Memory B cell (primary cell): ENCODE data around the gene SPRED3.

Source experiments
- ATAC-seq: fragments of 150-1000 bp; cut with Tn5 transposase; 2 replicates; pipeline ENCODE4 v1.10.0; 2021; ENCODE audit warnings: low read depth, mild to moderate bottlenecking, moderate library complexity
- DNase-seq, 2 donors: peaks; one replicate each; pipeline ENCODE4 v3.0.0; 2022; ENCODE audit warnings: low spot score in 2 of 2
- H3K27ac Mint-ChIP-seq: one replicate; pipeline ENCODE4 v1.8.0; 2022; ENCODE audit warnings: mild to moderate bottlenecking, moderate library complexity, mixed read lengths
- H3K27me3 Mint-ChIP-seq: one replicate; pipeline ENCODE4 v1.8.0; 2022; ENCODE audit warnings: mixed read lengths
- H3K36me3 Mint-ChIP-seq: one replicate; pipeline ENCODE4 v1.8.0; 2022; ENCODE audit warnings: mild to moderate bottlenecking, mixed read lengths
- H3K4me1 Mint-ChIP-seq: one replicate; pipeline ENCODE4 v1.8.0; 2022; ENCODE audit warnings: mixed read lengths
- H3K4me3 Mint-ChIP-seq: one replicate; pipeline ENCODE4 v1.8.0; 2022; ENCODE audit warnings: mild to moderate bottlenecking, moderate library complexity, mixed read lengths
- H3K9me3 Mint-ChIP-seq: one replicate; pipeline ENCODE4 v1.8.0; 2022; ENCODE audit warnings: mixed read lengths

Gene SPRED3

GRCh38 chr19:38389957-38390924, 1.7 kb downstream of the SPRED3 start:
- peaks cover 24% of the 10 kb centered on the region for H3K4me1 Mint-ChIP-seq
- H3K36me3 Mint-ChIP-seq: peaks cover 3% of the 10 kb centered on the region
- ATAC-seq: no peak
- H3K27me3 Mint-ChIP-seq: peaks cover 17% of the 10 kb centered on the region
- no peaks in the 10 kb centered on the region for H3K9me3 Mint-ChIP-seq
- H3K4me3 Mint-ChIP-seq: no peak overlapping the region
- no peak overlapping the region for H3K27ac Mint-ChIP-seq
- DNase-seq: no peak

GRCh38 chr19:38391911-38392464, 3.5 kb downstream of the SPRED3 start:
- Mint-ChIP-seq H3K27me3 (peaks cover 17% of the 10 kb centered on the region), H3K4me3 (no peak overlapping the region), H3K4me1 (peaks cover 24% of the 10 kb centered on the region), H3K36me3 (peaks cover 3% of the 10 kb centered on the region), H3K9me3 (no peaks in the 10 kb centered on the region), H3K27ac (no peak overlapping the region)
- no peak for DNase-seq
- no peak for ATAC-seq

- Mint-ChIP-seq H3K4me3 (no peak overlapping the region), H3K9me3 (no peaks in the 10 kb centered on the region), H3K4me1 (peaks cover 19% of the 10 kb centered on the region), H3K27me3 (peaks cover 17% of the 10 kb centered on the region), H3K27ac (no peak overlapping the region), H3K36me3 (peaks cover 2% of the 10 kb centered on the region)
- DNase-seq: no peak
- ATAC-seq: no peak
Measured at GRCh38 chr19:38392707-38393308, 4.3 kb downstream of the SPRED3 start.

GRCh38 chr19:38394488-38394887, 6.0 kb downstream of the SPRED3 start:
- H3K27ac Mint-ChIP-seq: no peak overlapping the region
- no peaks in the 10 kb centered on the region for H3K36me3 Mint-ChIP-seq
- H3K27me3 Mint-ChIP-seq: peaks cover 15% of the 10 kb centered on the region
- ATAC-seq: peak; percentile 77
- no peaks in the 10 kb centered on the region for H3K9me3 Mint-ChIP-seq
- no peak for DNase-seq
- peak overlapping the region; percentile 59 for H3K4me3 Mint-ChIP-seq
- H3K4me1 Mint-ChIP-seq: peaks cover 13% of the 10 kb centered on the region

- Mint-ChIP-seq H3K27me3 (peaks cover 14% of the 10 kb centered on the region), H3K4me3 (peak overlapping the region; percentile 59), H3K9me3 (no peaks in the 10 kb centered on the region), H3K36me3 (no peaks in the 10 kb centered on the region), H3K4me1 (peaks cover 8% of the 10 kb centered on the region), H3K27ac (no peak overlapping the region)
- ATAC-seq (peak; percentile 67), DNase-seq (no peak)
Measured at GRCh38 chr19:38395381-38396114, 7.1 kb downstream of the SPRED3 start.

- no peaks in the 10 kb centered on the region for H3K9me3 Mint-ChIP-seq
- no peaks in the 10 kb centered on the region for H3K36me3 Mint-ChIP-seq
- H3K27me3 Mint-ChIP-seq: peaks cover 12% of the 10 kb centered on the region
- no peak overlapping the region for H3K27ac Mint-ChIP-seq
- ATAC-seq (no peak), DNase-seq (no peak)
- H3K4me1 Mint-ChIP-seq: peaks cover 12% of the 10 kb centered on the region
- H3K4me3 Mint-ChIP-seq: no peak overlapping the region
Measured at GRCh38 chr19:38399081-38399480, 10.6 kb downstream of the SPRED3 start.

- Mint-ChIP-seq H3K9me3 (no peaks in the 10 kb centered on the region), H3K36me3 (no peaks in the 10 kb centered on the region), H3K4me3 (no peak overlapping the region), H3K27ac (no peak overlapping the region), H3K4me1 (peaks cover 13% of the 10 kb centered on the region), H3K27me3 (peaks cover 12% of the 10 kb centered on the region)
- no peak for DNase-seq
- no peak for ATAC-seq
Measured at GRCh38 chr19:38399537-38399936, 11.0 kb downstream of the SPRED3 start.

GRCh38 chr19:38400361-38400760, 11.9 kb downstream of the SPRED3 start:
- H3K27me3 Mint-ChIP-seq: peaks cover 12% of the 10 kb centered on the region
- peaks cover 3% of the 10 kb centered on the region for H3K36me3 Mint-ChIP-seq
- H3K9me3 Mint-ChIP-seq: no peaks in the 10 kb centered on the region
- H3K4me1 Mint-ChIP-seq: peaks cover 7% of the 10 kb centered on the region
- ATAC-seq (no peak), DNase-seq (no peak)
- no peak overlapping the region for H3K27ac Mint-ChIP-seq
- H3K4me3 Mint-ChIP-seq: no peak overlapping the region

GRCh38 chr19:38401148-38401547, 12.7 kb downstream of the SPRED3 start:
- no peak overlapping the region for H3K27ac Mint-ChIP-seq
- ATAC-seq (no peak), DNase-seq (no peak)
- peaks cover 7% of the 10 kb centered on the region for H3K4me1 Mint-ChIP-seq
- no peak overlapping the region for H3K4me3 Mint-ChIP-seq
- H3K36me3 Mint-ChIP-seq: peaks cover 4% of the 10 kb centered on the region
- H3K27me3 Mint-ChIP-seq: peaks cover 12% of the 10 kb centered on the region
- H3K9me3 Mint-ChIP-seq: no peaks in the 10 kb centered on the region

GRCh38 chr19:38402623-38402966, 14.1 kb downstream of the SPRED3 start:
- H3K4me3 Mint-ChIP-seq: peak overlapping the region; percentile 91
- no peaks in the 10 kb centered on the region for H3K9me3 Mint-ChIP-seq
- H3K4me1 Mint-ChIP-seq: peaks cover 7% of the 10 kb centered on the region
- ATAC-seq (no peak), DNase-seq (no peak)
- peak overlapping the region; percentile 91 for H3K27ac Mint-ChIP-seq
- peaks cover 7% of the 10 kb centered on the region for H3K36me3 Mint-ChIP-seq
- H3K27me3 Mint-ChIP-seq: peaks cover 8% of the 10 kb centered on the region

- peak within 1 kb of the TSS; percentile 91 for H3K27ac Mint-ChIP-seq
- peaks cover 8% of the 10 kb centered on the region for H3K27me3 Mint-ChIP-seq
- DNase-seq: peak; percentile 98
- H3K36me3 Mint-ChIP-seq: peaks cover 7% of the 10 kb centered on the region
- H3K4me3 Mint-ChIP-seq: peak within 1 kb of the TSS; percentile 91
- peaks cover 7% of the 10 kb centered on the region for H3K4me1 Mint-ChIP-seq
- H3K9me3 Mint-ChIP-seq: no peaks in the 10 kb centered on the region
- ATAC-seq: peak; percentile 94
Measured at GRCh38 chr19:38402967-38403674, 14.6 kb downstream of the SPRED3 start, which contains the start of gene FAM98C. TSS of gene FAM98C (plus strand) at chr19:38403093. CDS start at chr19:38403154, 61 bp downstream.

GRCh38 chr19:38404858-38405257, 16.4 kb downstream of the SPRED3 start:
- H3K4me3 Mint-ChIP-seq: peak overlapping the region; percentile 29
- no peaks in the 10 kb centered on the region for H3K9me3 Mint-ChIP-seq
- peaks cover 10% of the 10 kb centered on the region for H3K36me3 Mint-ChIP-seq
- DNase-seq (no peak), ATAC-seq (no peak)
- H3K4me1 Mint-ChIP-seq: peaks cover 7% of the 10 kb centered on the region
- no peak overlapping the region for H3K27ac Mint-ChIP-seq
- peaks cover 3% of the 10 kb centered on the region for H3K27me3 Mint-ChIP-seq

- H3K27me3 Mint-ChIP-seq: peaks cover under 1% of the 10 kb centered on the region
- H3K9me3 Mint-ChIP-seq: no peaks in the 10 kb centered on the region
- H3K36me3 Mint-ChIP-seq: peaks cover 10% of the 10 kb centered on the region
- H3K4me1 Mint-ChIP-seq: peaks cover 7% of the 10 kb centered on the region
- peak overlapping the region; percentile 29 for H3K4me3 Mint-ChIP-seq
- ATAC-seq: no peak
- no peak overlapping the region for H3K27ac Mint-ChIP-seq
- no peak for DNase-seq
Measured at GRCh38 chr19:38405276-38405675, 16.8 kb downstream of the SPRED3 start.
